ENCODE results near the gene ZNF526. TPM values are rescaled to one million over a fixed set of nuclear protein-coding genes. Genes with fewer than 3 reads are reported as not detected.
A peak's percentile ranks its signal among the peaks of the same experiment; 100 is the strongest.

ZNF526 gene
- total and polyA plus RNA-seq, 9 of the 15 experiments (the other 6 are each of a cell fraction or from before 2014, with no cell fraction given) = 1.3 to 17.9 (median 6.2) TPM

GRCh38 chr19:42199440-42200115 lies 20.5 kb upstream of the ZNF526 start (continued):
- TF ChIP-seq GATAD2A (IDR thresholded peaks at IDR 0.05) (peak; percentile 74; the same call in 1 of the 2 replicates), SIN3A (IDR thresholded peaks at IDR 0.05; ENCODE audit: borderline replicate concordance in 2 of 2, control insufficient read depth in 1 of 2, low read depth in 2 of 2, low read length in 2 of 2) (peak; percentile 58 to 73; a peak in 2 of 4 replicates), THRAP3 (IDR thresholded peaks at IDR 0.05; ENCODE audit: borderline replicate concordance) (0 out of 2 replicates have a peak, but pooled peaks have one; percentile 4), SP2 (IDR thresholded peaks at IDR 0.05; ENCODE audit: extremely low read depth, low read depth, low read length, poor library complexity, severe bottlenecking) (peak; percentile 53), NRF1 (conservative IDR thresholded peaks at IDR 0.05 in 1 of 2, IDR thresholded peaks at IDR 0.05 in 1 of 2) (peak; percentile 66 to 69), TRIM24 (IDR thresholded peaks at IDR 0.05) (peak; percentile 31 to 39; a peak in 2 of 4 replicates), SMARCA4 (IDR thresholded peaks at IDR 0.05) (peak; percentile 76), ZNF263 (CRISPR knock-in tag; IDR thresholded peaks at IDR 0.05; ENCODE audit: borderline replicate concordance) (peak; percentile 90), MAZ (CRISPR knock-in tag; conservative IDR thresholded peaks at IDR 0.05 in 1 of 2, IDR thresholded peaks at IDR 0.05 in 1 of 2) (peak; percentile 62 to 78; a peak in 3 of 4 replicates), TARDBP (IDR thresholded peaks at IDR 0.05) (peak; percentile 63; the same call in 1 of the 2 replicates), HMGN3 (IDR thresholded peaks at IDR 0.05; ENCODE audit: borderline replicate concordance, extremely low read depth, insufficient read length, low read depth, low read length) (peak; percentile 17), ZBTB7A (IDR thresholded peaks at IDR 0.05; ENCODE audit: borderline replicate concordance, control insufficient read depth, low read depth, low read length) (peak; percentile 69; the same call in 1 of the 2 replicates), ZBTB1 (CRISPR knock-in tag; IDR thresholded peaks at IDR 0.05; ENCODE audit: borderline replicate concordance, low read depth) (peak; percentile 61; the same call in 1 of the 2 replicates), GABPB1 (CRISPR knock-in tag; IDR thresholded peaks at IDR 0.05) (peak; percentile 79), L3MBTL2 (IDR thresholded peaks at IDR 0.05) (peak; percentile 29; the same call in 1 of the 2 replicates), RB1 (IDR thresholded peaks at IDR 0.05; ENCODE audit: low read depth) (0 out of 2 replicates have a peak, but pooled peaks have one; percentile 33), PHF21A (IDR thresholded peaks at IDR 0.05; ENCODE audit: borderline replicate concordance, low read depth) (0 out of 2 replicates have a peak, but pooled peaks have one; percentile 34), THRB (CRISPR knock-in tag; conservative IDR thresholded peaks at IDR 0.05) (peak; percentile 68; the same call in 1 of the 2 replicates), FOXM1 (IDR thresholded peaks at IDR 0.05; ENCODE audit: low read depth) (peak; percentile 63), FOXM1 (CRISPR knock-in tag; IDR thresholded peaks at IDR 0.05; ENCODE audit: low read depth) (no peak), LEF1 (IDR thresholded peaks at IDR 0.05) (0 out of 2 replicates have a peak, but pooled peaks have one; percentile 17), NELFE (IDR thresholded peaks at IDR 0.05; ENCODE audit: insufficient read depth, insufficient read length) (no peak)
- TF ChIP-seq, protein P1, sequence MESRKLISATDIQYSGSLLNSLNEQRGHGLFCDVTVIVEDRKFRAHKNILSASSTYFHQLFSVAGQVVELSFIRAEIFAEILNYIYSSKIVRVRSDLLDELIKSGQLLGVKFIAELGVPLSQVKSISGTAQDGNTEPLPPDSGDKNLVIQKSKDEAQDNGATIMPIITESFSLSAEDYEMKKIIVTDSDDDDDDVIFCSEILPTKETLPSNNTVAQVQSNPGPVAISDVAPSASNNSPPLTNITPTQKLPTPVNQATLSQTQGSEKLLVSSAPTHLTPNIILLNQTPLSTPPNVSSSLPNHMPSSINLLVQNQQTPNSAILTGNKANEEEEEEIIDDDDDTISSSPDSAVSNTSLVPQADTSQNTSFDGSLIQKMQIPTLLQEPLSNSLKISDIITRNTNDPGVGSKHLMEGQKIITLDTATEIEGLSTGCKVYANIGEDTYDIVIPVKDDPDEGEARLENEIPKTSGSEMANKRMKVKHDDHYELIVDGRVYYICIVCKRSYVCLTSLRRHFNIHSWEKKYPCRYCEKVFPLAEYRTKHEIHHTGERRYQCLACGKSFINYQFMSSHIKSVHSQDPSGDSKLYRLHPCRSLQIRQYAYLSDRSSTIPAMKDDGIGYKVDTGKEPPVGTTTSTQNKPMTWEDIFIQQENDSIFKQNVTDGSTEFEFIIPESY (CRISPR knock-in tag; IDR thresholded peaks at IDR 0.05) = 0 out of 2 replicates have a peak, but pooled peaks have one; percentile 36
- TF ChIP-seq, protein P2, sequence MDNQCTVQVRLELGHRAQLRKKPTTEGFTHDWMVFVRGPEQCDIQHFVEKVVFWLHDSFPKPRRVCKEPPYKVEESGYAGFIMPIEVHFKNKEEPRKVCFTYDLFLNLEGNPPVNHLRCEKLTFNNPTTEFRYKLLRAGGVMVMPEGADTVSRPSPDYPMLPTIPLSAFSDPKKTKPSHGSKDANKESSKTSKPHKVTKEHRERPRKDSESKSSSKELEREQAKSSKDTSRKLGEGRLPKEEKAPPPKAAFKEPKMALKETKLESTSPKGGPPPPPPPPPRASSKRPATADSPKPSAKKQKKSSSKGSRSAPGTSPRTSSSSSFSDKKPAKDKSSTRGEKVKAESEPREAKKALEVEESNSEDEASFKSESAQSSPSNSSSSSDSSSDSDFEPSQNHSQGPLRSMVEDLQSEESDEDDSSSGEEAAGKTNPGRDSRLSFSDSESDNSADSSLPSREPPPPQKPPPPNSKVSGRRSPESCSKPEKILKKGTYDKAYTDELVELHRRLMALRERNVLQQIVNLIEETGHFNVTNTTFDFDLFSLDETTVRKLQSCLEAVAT (IDR thresholded peaks at IDR 0.05) = peak; percentile 50 to 90; a peak in 2 of 4 replicates

All from K562 (cell line).